Measurements from ENCODE around the gene SOX1. TPM values are rescaled to one million over a fixed set of nuclear protein-coding genes. Genes with fewer than 3 reads are reported as not detected.

SOX1 gene
- polyA plus RNA-seq, 4 donors, result 0.03 TPM; not detected in 3

- Histone ChIP-seq H3K4me1 (ENCODE audit: control insufficient read depth in 3 of 3, insufficient read depth in 2 of 3, low read depth in 1 of 3, low read length in 2 of 3) (no peaks in the 10 kb centered on the region), H3K36me3 (ENCODE audit: control insufficient read depth in 3 of 3, insufficient read depth in 2 of 3, low read depth in 1 of 3, low read length in 3 of 3) (no peaks in the 10 kb centered on the region), H3K27ac (ENCODE audit: low read depth in 1 of 3, low read length in 2 of 3) (no peak overlapping the region), H3K4me3 (ENCODE audit: low read depth in 1 of 3, low read length in 3 of 3) (no peak overlapping the region), H3K9me3 (ENCODE audit: control insufficient read depth in 2 of 2, insufficient read depth in 1 of 2, low read depth in 1 of 2, low read length in 1 of 2) (no peaks in the 10 kb centered on the region), H3K27me3 (ENCODE audit: control insufficient read depth in 3 of 3, insufficient read depth in 3 of 3, low read length in 3 of 3) (peaks cover 0 to 5% (median 3%) of the 10 kb centered on the region in 3 donors)
- WGBS, 3 donors, result 73 to 84% (median 74%) methylated on average over 9 of the region's 9 CpGs
- no peak for DNase-seq
- no peak for FAIRE-seq
Observed at GRCh38 chr13:112095354-112095753, 28.4 kb downstream of the SOX1 start.

GRCh38 chr13:112096959-112097358 is 30.0 kb downstream of the SOX1 start:
- 86 to 90% (median 86%) methylated on average over 9 of the region's 9 CpGs for WGBS, 3 donors
- no peak for FAIRE-seq
- peaks cover 0 to 13% (median 4%) of the 10 kb centered on the region in 3 donors for H3K27me3 ChIP-seq (ENCODE audit: control insufficient read depth in 3 of 3, insufficient read depth in 3 of 3, low read length in 3 of 3)

GRCh38 chr13:112097770-112098169 is 30.8 kb downstream of the SOX1 start:
- H3K27me3 ChIP-seq (ENCODE audit: control insufficient read depth in 3 of 3, insufficient read depth in 3 of 3, low read length in 3 of 3), result peaks cover 0 to 20% (median 8%) of the 10 kb centered on the region in 3 donors
- 74 to 77% (median 76%) methylated on average over 10 of the region's 10 CpGs for WGBS, 3 donors
- H3K9me3 ChIP-seq (ENCODE audit: control insufficient read depth in 2 of 2, insufficient read depth in 1 of 2, low read depth in 1 of 2, low read length in 1 of 2), result no peaks in the 10 kb centered on the region
- FAIRE-seq (no peak), DNase-seq (no peak)
- no peak overlapping the region for H3K27ac ChIP-seq (ENCODE audit: low read depth in 1 of 3, low read length in 2 of 3)
- no peaks in the 10 kb centered on the region for H3K4me1 ChIP-seq (ENCODE audit: control insufficient read depth in 3 of 3, insufficient read depth in 2 of 3, low read depth in 1 of 3, low read length in 2 of 3)
- H3K36me3 ChIP-seq (ENCODE audit: control insufficient read depth in 3 of 3, insufficient read depth in 2 of 3, low read depth in 1 of 3, low read length in 3 of 3), result no peaks in the 10 kb centered on the region
- H3K4me3 ChIP-seq (ENCODE audit: low read depth in 1 of 3, low read length in 3 of 3), result no peak overlapping the region

More at GRCh38 chr13:112096959-112097358, 30.0 kb downstream of the SOX1 start:
- Histone ChIP-seq H3K4me3 (ENCODE audit: low read depth in 1 of 3, low read length in 3 of 3) (no peak overlapping the region), H3K9me3 (ENCODE audit: control insufficient read depth in 2 of 2, insufficient read depth in 1 of 2, low read depth in 1 of 2, low read length in 1 of 2) (no peaks in the 10 kb centered on the region), H3K36me3 (ENCODE audit: control insufficient read depth in 3 of 3, insufficient read depth in 2 of 3, low read depth in 1 of 3, low read length in 3 of 3) (no peaks in the 10 kb centered on the region), H3K27ac (ENCODE audit: low read depth in 1 of 3, low read length in 2 of 3) (no peak overlapping the region), H3K4me1 (ENCODE audit: control insufficient read depth in 3 of 3, insufficient read depth in 2 of 3, low read depth in 1 of 3, low read length in 2 of 3) (no peaks in the 10 kb centered on the region)
- DNase-seq, result no peak

- no peaks in the 10 kb centered on the region for H3K4me1 ChIP-seq (ENCODE audit: control insufficient read depth in 3 of 3, insufficient read depth in 2 of 3, low read depth in 1 of 3, low read length in 2 of 3)
- peaks cover 0 to 29% (median 14%) of the 10 kb centered on the region in 3 donors for H3K27me3 ChIP-seq (ENCODE audit: control insufficient read depth in 3 of 3, insufficient read depth in 3 of 3, low read length in 3 of 3)
- DNase-seq (no peak), FAIRE-seq (no peak)
- H3K27ac ChIP-seq (ENCODE audit: low read depth in 1 of 3, low read length in 2 of 3), result no peak overlapping the region
- no peaks in the 10 kb centered on the region for H3K36me3 ChIP-seq (ENCODE audit: control insufficient read depth in 3 of 3, insufficient read depth in 2 of 3, low read depth in 1 of 3, low read length in 3 of 3)
- WGBS, 3 donors, result 67 to 70% (median 69%) methylated on average over 9 of the region's 9 CpGs
- H3K9me3 ChIP-seq (ENCODE audit: control insufficient read depth in 2 of 2, insufficient read depth in 1 of 2, low read depth in 1 of 2, low read length in 1 of 2), result no peaks in the 10 kb centered on the region
- no peak overlapping the region for H3K4me3 ChIP-seq (ENCODE audit: low read depth in 1 of 3, low read length in 3 of 3)
Observed at GRCh38 chr13:112098699-112099098, 31.8 kb downstream of the SOX1 start.

GRCh38 chr13:112101360-112101930 is 34.5 kb downstream of the SOX1 start:
- no peak overlapping the region for H3K4me3 ChIP-seq (ENCODE audit: low read depth in 1 of 3, low read length in 3 of 3)
- no peaks in the 10 kb centered on the region for H3K36me3 ChIP-seq (ENCODE audit: control insufficient read depth in 3 of 3, insufficient read depth in 2 of 3, low read depth in 1 of 3, low read length in 3 of 3)
- no peak for FAIRE-seq
- no peak overlapping the region for H3K27ac ChIP-seq (ENCODE audit: low read depth in 1 of 3, low read length in 2 of 3)
- WGBS, 3 donors, result 31 to 48% (median 47%) methylated on average over 11 of the region's 11 CpGs
- H3K27me3 ChIP-seq (ENCODE audit: control insufficient read depth in 3 of 3, insufficient read depth in 3 of 3, low read length in 3 of 3), result peaks cover 8 to 45% (median 25%) of the 10 kb centered on the region in 3 donors
- H3K9me3 ChIP-seq (ENCODE audit: control insufficient read depth in 2 of 2, insufficient read depth in 1 of 2, low read depth in 1 of 2, low read length in 1 of 2), result no peaks in the 10 kb centered on the region
- H3K4me1 ChIP-seq (ENCODE audit: control insufficient read depth in 3 of 3, insufficient read depth in 2 of 3, low read depth in 1 of 3, low read length in 2 of 3), result no peaks in the 10 kb centered on the region
- DNase-seq, result no peak

GRCh38 chr13:112102243-112102642 is 35.3 kb downstream of the SOX1 start:
- H3K9me3 ChIP-seq (ENCODE audit: control insufficient read depth in 2 of 2, insufficient read depth in 1 of 2, low read depth in 1 of 2, low read length in 1 of 2), result no peaks in the 10 kb centered on the region
- DNase-seq (peak; percentile 22 to 39), FAIRE-seq (no peak)
- no peaks in the 10 kb centered on the region for H3K36me3 ChIP-seq (ENCODE audit: control insufficient read depth in 3 of 3, insufficient read depth in 2 of 3, low read depth in 1 of 3, low read length in 3 of 3)
- H3K4me3 ChIP-seq (ENCODE audit: low read depth in 1 of 3, low read length in 3 of 3), result no peak overlapping the region
- WGBS, 3 donors, result 5 to 17% (median 15%) methylated on average over 7 of the region's 7 CpGs
- H3K27me3 ChIP-seq (ENCODE audit: control insufficient read depth in 3 of 3, insufficient read depth in 3 of 3, low read length in 3 of 3), result peaks cover 11 to 53% (median 28%) of the 10 kb centered on the region in 3 donors
- H3K27ac ChIP-seq (ENCODE audit: low read depth in 1 of 3, low read length in 2 of 3), result no peak overlapping the region
- no peaks in the 10 kb centered on the region for H3K4me1 ChIP-seq (ENCODE audit: control insufficient read depth in 3 of 3, insufficient read depth in 2 of 3, low read depth in 1 of 3, low read length in 2 of 3)

GRCh38 chr13:112103260-112103838 is 36.4 kb downstream of the SOX1 start:
- DNase-seq (no peak), FAIRE-seq (no peak)
- no peaks in the 10 kb centered on the region for H3K36me3 ChIP-seq (ENCODE audit: control insufficient read depth in 3 of 3, insufficient read depth in 2 of 3, low read depth in 1 of 3, low read length in 3 of 3)
- H3K27ac ChIP-seq (ENCODE audit: low read depth in 1 of 3, low read length in 2 of 3), result no peak overlapping the region
- no peak overlapping the region for H3K4me3 ChIP-seq (ENCODE audit: low read depth in 1 of 3, low read length in 3 of 3)
- no peaks in the 10 kb centered on the region for H3K9me3 ChIP-seq (ENCODE audit: control insufficient read depth in 2 of 2, insufficient read depth in 1 of 2, low read depth in 1 of 2, low read length in 1 of 2)
- peaks cover 15 to 64% (median 36%) of the 10 kb centered on the region in 3 donors for H3K27me3 ChIP-seq (ENCODE audit: control insufficient read depth in 3 of 3, insufficient read depth in 3 of 3, low read length in 3 of 3)
- 21 to 33% (median 29%) methylated on average over 16 to 19 of the region's 19 CpGs for WGBS, 3 donors
- H3K4me1 ChIP-seq (ENCODE audit: control insufficient read depth in 3 of 3, insufficient read depth in 2 of 3, low read depth in 1 of 3, low read length in 2 of 3), result no peaks in the 10 kb centered on the region

- H3K27ac ChIP-seq (ENCODE audit: low read depth in 1 of 3, low read length in 2 of 3), result no peak overlapping the region
- FAIRE-seq (no peak), DNase-seq (peak in 1 of 2 donors; percentile 9)
- peaks cover 15 to 72% (median 34%) of the 10 kb centered on the region in 3 donors for H3K27me3 ChIP-seq (ENCODE audit: control insufficient read depth in 3 of 3, insufficient read depth in 3 of 3, low read length in 3 of 3)
- no peaks in the 10 kb centered on the region for H3K4me1 ChIP-seq (ENCODE audit: control insufficient read depth in 3 of 3, insufficient read depth in 2 of 3, low read depth in 1 of 3, low read length in 2 of 3)
- no peaks in the 10 kb centered on the region for H3K36me3 ChIP-seq (ENCODE audit: control insufficient read depth in 3 of 3, insufficient read depth in 2 of 3, low read depth in 1 of 3, low read length in 3 of 3)
- H3K4me3 ChIP-seq (ENCODE audit: low read depth in 1 of 3, low read length in 3 of 3), result no peak overlapping the region
- H3K9me3 ChIP-seq (ENCODE audit: control insufficient read depth in 2 of 2, insufficient read depth in 1 of 2, low read depth in 1 of 2, low read length in 1 of 2), result no peaks in the 10 kb centered on the region
- 6 to 12% (median 10%) methylated on average over 63 to 76 of the region's 76 CpGs for WGBS, 3 donors
Observed at GRCh38 chr13:112103961-112104880, 37.3 kb downstream of the SOX1 start.
